Measurements from ENCODE around the gene RIC3.

Gene RIC3

DNA sequence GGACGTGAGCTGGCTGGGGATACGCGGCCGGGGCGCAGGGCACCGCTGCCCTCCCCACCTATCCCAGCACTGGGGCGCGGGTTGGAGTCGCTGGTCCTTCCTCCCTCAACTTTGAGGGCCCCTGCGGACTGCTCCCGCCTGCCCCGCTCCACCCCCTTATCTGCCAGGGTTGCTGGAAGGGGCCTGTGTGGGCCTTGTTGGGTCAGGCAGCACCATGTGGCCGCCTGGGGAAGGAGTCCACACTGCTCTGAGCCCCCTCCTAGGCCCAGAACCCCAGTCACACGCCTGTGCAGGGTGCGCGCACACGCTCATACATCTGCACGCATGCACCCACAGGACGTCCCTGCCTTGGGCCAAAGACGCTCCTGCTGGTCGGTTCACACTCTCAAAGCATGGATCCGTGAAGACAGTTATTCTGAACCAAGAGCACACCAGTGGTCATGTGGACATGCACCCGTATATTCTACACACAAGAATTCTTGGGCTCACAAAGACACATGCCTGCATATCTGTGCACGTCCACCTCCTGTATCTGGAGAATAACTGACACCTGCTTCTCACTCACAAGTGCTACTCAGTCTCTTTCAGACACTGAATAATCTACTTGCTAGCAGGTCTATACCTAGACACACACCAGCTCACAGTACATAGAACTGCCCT, 87.1 kb downstream of the RIC3 start:
- Histone ChIP-seq H3K36me3 (ENCODE audit: insufficient read depth, low read length) (no peaks in the 10 kb centered on the region), H3F3A (ENCODE audit: insufficient read depth, low read length) (no peaks in the 10 kb centered on the region), H3K27me3 (ENCODE audit: insufficient read depth, low read length) (no peaks in the 10 kb centered on the region; the same call in 1 of the 2 replicates), H4K20me1 (ENCODE audit: insufficient read depth, low read length) (no peaks in the 10 kb centered on the region), H3K9ac (ENCODE audit: low read length) (no peak overlapping the region), H3K4me2 (ENCODE audit: low read length) (no peak overlapping the region), H2AFZ (ENCODE audit: low read length) (no peak overlapping the region), H3K79me2 (ENCODE audit: insufficient read depth, low read length) (no peaks in the 10 kb centered on the region), H3K9me3 (ENCODE audit: low read length) (no peaks in the 10 kb centered on the region), H3K27ac (ENCODE audit: low read depth, low read length, poor library complexity, severe bottlenecking) (no peak overlapping the region), H3K9me2 (ENCODE audit: low read depth, low read length) (no peaks in the 10 kb centered on the region), H3K4me3 (ENCODE audit: low read depth, low read length, poor library complexity, severe bottlenecking) (no peak overlapping the region), H3K4me1 (ENCODE audit: insufficient read depth, low read length, severe bottlenecking) (no peaks in the 10 kb centered on the region)
- TF ChIP-seq CTCF (IDR thresholded peaks at IDR 0.05; ENCODE audit: low read length) (no peak), EZH2 (IDR thresholded peaks at IDR 0.05; ENCODE audit: borderline replicate concordance, low read length) (no peak)

- Histone ChIP-seq H3K4me2 (ENCODE audit: low read length) (no peak within 1 kb of the TSS), H3K79me2 (ENCODE audit: insufficient read depth, low read length) (no peaks in the 10 kb centered on the region), H3K9ac (ENCODE audit: low read length) (no peak within 1 kb of the TSS), H3K4me1 (ENCODE audit: insufficient read depth, low read length, severe bottlenecking) (no peaks in the 10 kb centered on the region), H3K9me2 (ENCODE audit: low read depth, low read length) (no peaks in the 10 kb centered on the region), H3K27ac (ENCODE audit: low read depth, low read length, poor library complexity, severe bottlenecking) (no peak within 1 kb of the TSS), H3K4me3 (ENCODE audit: low read depth, low read length, poor library complexity, severe bottlenecking) (no peak within 1 kb of the TSS), H3K9me3 (ENCODE audit: low read length) (no peaks in the 10 kb centered on the region), H3F3A (ENCODE audit: insufficient read depth, low read length) (no peaks in the 10 kb centered on the region), H3K36me3 (ENCODE audit: insufficient read depth, low read length) (no peaks in the 10 kb centered on the region), H4K20me1 (ENCODE audit: insufficient read depth, low read length) (no peaks in the 10 kb centered on the region), H3K27me3 (ENCODE audit: insufficient read depth, low read length) (no peaks in the 10 kb centered on the region; the same call in 1 of the 2 replicates), H2AFZ (ENCODE audit: low read length) (no peak within 1 kb of the TSS)
- TF ChIP-seq EZH2 (IDR thresholded peaks at IDR 0.05; ENCODE audit: borderline replicate concordance, low read length) (no peak), CTCF (IDR thresholded peaks at IDR 0.05; ENCODE audit: low read length) (no peak)
Observed at GRCh38 chr11:8080674-8081590, 87.9 kb downstream of the RIC3 start, which contains the start of gene TUB. TUB (plus strand) TSS chr11:8081211; CDS start chr11:8081511, 300 bp downstream.

DNA sequence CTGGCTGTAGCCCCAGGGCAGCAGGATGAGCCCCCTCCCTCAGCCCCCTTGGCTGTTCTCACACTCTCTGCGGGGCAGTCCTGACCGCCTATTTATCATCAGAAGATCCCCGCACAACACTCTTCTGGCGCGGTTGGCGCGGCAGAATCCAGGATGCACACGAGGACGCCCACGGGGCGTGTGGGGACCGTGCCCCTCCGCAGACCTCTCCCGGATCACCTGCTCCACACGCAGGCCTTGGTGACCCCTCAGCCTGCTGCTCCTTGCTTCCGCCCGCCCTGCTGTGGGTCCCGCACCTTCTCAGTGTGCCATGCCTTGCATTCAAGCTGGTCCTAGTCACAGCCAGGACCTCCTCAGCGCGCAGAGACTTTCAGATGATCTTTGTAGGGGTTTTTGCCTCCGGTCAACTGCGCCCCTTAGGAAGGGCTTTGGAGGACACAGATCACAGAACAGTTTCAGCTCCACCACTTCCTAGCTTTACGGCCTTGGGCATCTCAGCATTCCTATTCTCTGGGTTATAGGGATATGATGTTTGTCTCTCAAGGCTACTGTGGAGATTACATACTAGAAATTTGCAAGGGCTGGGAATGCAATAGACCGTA, 88.7 kb downstream of the RIC3 start:
- Histone ChIP-seq H3K9me2 (ENCODE audit: low read depth, low read length) (no peaks in the 10 kb centered on the region), H4K20me1 (ENCODE audit: insufficient read depth, low read length) (no peaks in the 10 kb centered on the region), H3K4me3 (ENCODE audit: low read depth, low read length, poor library complexity, severe bottlenecking) (no peak overlapping the region), H3K9ac (ENCODE audit: low read length) (no peak overlapping the region), H3K27me3 (ENCODE audit: insufficient read depth, low read length) (no peaks in the 10 kb centered on the region; the same call in 1 of the 2 replicates), H3K4me1 (ENCODE audit: insufficient read depth, low read length, severe bottlenecking) (no peaks in the 10 kb centered on the region), H3K27ac (ENCODE audit: low read depth, low read length, poor library complexity, severe bottlenecking) (no peak overlapping the region), H3F3A (ENCODE audit: insufficient read depth, low read length) (no peaks in the 10 kb centered on the region), H3K36me3 (ENCODE audit: insufficient read depth, low read length) (no peaks in the 10 kb centered on the region), H3K4me2 (ENCODE audit: low read length) (no peak overlapping the region), H3K9me3 (ENCODE audit: low read length) (no peaks in the 10 kb centered on the region), H3K79me2 (ENCODE audit: insufficient read depth, low read length) (no peaks in the 10 kb centered on the region), H2AFZ (ENCODE audit: low read length) (no peak overlapping the region)
- TF ChIP-seq EZH2 (IDR thresholded peaks at IDR 0.05; ENCODE audit: borderline replicate concordance, low read length): no peak
- no peak for TF ChIP-seq CTCF (IDR thresholded peaks at IDR 0.05; ENCODE audit: low read length)

Data from OCI-LY1 (cell line).